ENCODE results near the gene NTM.

Gene NTM

DNA sequence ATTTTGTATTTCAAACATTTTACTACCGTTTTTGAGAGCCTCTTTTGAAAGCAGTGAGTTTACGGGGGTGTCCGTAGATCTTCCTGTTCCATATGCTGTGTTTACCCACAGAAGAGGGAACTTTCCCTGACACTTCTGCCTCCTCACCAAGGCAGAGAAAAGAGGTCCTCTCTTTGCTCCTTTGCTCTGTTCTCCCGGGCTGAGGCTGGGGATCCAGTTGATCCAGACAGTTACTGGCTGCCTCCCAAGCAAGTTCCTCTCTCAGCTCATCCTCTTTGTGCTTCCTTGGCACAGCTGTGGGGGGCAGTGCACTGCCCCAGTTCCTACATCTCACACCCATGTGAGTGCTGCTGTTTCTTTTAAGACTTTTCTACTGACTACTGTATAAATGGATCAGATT lies 813.7 kb downstream of the NTM start (continued):
- TF ChIP-seq, protein P1, sequence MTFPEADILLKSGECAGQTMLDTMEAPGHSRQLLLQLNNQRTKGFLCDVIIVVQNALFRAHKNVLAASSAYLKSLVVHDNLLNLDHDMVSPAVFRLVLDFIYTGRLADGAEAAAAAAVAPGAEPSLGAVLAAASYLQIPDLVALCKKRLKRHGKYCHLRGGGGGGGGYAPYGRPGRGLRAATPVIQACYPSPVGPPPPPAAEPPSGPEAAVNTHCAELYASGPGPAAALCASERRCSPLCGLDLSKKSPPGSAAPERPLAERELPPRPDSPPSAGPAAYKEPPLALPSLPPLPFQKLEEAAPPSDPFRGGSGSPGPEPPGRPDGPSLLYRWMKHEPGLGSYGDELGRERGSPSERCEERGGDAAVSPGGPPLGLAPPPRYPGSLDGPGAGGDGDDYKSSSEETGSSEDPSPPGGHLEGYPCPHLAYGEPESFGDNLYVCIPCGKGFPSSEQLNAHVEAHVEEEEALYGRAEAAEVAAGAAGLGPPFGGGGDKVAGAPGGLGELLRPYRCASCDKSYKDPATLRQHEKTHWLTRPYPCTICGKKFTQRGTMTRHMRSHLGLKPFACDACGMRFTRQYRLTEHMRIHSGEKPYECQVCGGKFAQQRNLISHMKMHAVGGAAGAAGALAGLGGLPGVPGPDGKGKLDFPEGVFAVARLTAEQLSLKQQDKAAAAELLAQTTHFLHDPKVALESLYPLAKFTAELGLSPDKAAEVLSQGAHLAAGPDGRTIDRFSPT (tag by site-specific recombination; IDR thresholded peaks at IDR 0.05) = no peak
- TF ChIP-seq MZF1 (tag by site-specific recombination; IDR thresholded peaks at IDR 0.05; ENCODE audit: borderline replicate concordance) (no peak), ZNF112 (tag by site-specific recombination; IDR thresholded peaks at IDR 0.05) (no peak), ZNF324 (tag by site-specific recombination; IDR thresholded peaks at IDR 0.05) (no peak), REPIN1 (tag by site-specific recombination; IDR thresholded peaks at IDR 0.05; ENCODE audit: low read depth) (no peak), ZNF610 (tag by site-specific recombination; IDR thresholded peaks at IDR 0.05; ENCODE audit: borderline replicate concordance) (no peak)
- TF ChIP-seq, protein P2, sequence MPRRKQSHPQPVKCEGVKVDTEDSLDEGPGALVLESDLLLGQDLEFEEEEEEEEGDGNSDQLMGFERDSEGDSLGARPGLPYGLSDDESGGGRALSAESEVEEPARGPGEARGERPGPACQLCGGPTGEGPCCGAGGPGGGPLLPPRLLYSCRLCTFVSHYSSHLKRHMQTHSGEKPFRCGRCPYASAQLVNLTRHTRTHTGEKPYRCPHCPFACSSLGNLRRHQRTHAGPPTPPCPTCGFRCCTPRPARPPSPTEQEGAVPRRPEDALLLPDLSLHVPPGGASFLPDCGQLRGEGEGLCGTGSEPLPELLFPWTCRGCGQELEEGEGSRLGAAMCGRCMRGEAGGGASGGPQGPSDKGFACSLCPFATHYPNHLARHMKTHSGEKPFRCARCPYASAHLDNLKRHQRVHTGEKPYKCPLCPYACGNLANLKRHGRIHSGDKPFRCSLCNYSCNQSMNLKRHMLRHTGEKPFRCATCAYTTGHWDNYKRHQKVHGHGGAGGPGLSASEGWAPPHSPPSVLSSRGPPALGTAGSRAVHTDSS (tag by site-specific recombination; IDR thresholded peaks at IDR 0.05) = no peak

DNA sequence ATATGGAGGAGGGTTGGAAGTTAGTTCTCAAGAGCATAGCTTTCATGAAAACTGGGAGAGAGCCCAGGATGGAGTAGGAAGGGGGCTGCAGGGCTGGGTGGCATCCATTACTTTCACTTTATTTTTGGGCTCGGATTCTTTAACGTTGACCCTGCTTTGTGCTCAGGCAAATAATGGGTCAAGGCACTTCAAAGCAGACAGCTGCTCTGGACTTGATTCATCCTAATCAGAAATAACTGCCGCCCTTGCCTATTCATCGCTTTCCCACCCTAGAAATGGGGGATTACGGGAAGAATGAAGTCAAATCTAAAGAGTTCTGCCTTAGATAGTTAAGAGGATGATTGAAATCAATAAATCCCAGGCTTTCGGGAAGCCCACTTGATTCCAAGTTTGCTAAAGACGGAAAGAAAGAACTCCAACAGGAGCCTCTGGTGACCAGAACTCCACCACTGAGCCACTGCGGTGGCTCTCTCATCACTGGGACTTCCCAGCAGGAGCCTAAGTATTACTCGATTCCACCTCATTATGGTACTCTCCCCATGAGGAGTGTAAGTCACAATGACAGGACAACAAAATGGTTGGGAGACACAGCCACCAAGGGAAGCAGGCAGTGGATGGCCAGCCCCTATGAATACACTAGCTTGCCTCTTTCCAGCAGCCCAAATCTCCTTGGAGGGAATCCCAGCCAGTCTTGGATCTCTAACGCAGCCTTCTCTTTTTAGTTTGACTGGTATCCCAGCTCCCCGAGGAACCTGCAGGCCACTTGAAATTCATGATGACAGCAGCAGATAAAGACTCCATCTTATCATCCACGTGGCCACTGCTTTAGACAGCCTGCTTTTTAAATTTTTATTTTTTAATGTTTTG lies 815.5 kb downstream of the NTM start:
- Histone ChIP-seq H3K4me3 (ENCODE audit: low read depth, low read length) (no peak overlapping the region), H3K4me1 (ENCODE audit: control insufficient read depth, insufficient read depth, low read length) (no peaks in the 10 kb centered on the region), H3K36me3 (ENCODE audit: control insufficient read depth in 2 of 2, insufficient read depth in 1 of 2, low read length in 2 of 2) (no peaks in the 10 kb centered on the region), H3K27ac (ENCODE audit: extremely low read depth, low read depth, low read length) (no peak overlapping the region), H3K9me3 (ENCODE audit: control insufficient read depth, insufficient read depth, low read depth, low read length) (no peaks in the 10 kb centered on the region)
- CTCF ChIA-PET = interaction anchor here (1.0 to 2.0 kb wide), 5 partner anchors 16 to 1649 kb away, joined by 3 to 9 read pairs (median 3); no protein-coding TSS in a partner anchor
- TF ChIP-seq ZNF2 (tag by site-specific recombination; IDR thresholded peaks at IDR 0.05) = no peak
- no peak for TF ChIP-seq ZNF133 (tag by site-specific recombination; IDR thresholded peaks at IDR 0.05)
- no peak for TF ChIP-seq ZNF600 (tag by site-specific recombination; IDR thresholded peaks at IDR 0.05)
- TF ChIP-seq ZNF37A (tag by site-specific recombination; IDR thresholded peaks at IDR 0.05) = no peak
- no peak for TF ChIP-seq ZNF433 (tag by site-specific recombination; IDR thresholded peaks at IDR 0.05; ENCODE audit: low read depth)
- no peak for TF ChIP-seq EGR2 (tag by site-specific recombination; IDR thresholded peaks at IDR 0.05; ENCODE audit: low read depth)
- POLR2A ChIA-PET = no interaction called here

DNA sequence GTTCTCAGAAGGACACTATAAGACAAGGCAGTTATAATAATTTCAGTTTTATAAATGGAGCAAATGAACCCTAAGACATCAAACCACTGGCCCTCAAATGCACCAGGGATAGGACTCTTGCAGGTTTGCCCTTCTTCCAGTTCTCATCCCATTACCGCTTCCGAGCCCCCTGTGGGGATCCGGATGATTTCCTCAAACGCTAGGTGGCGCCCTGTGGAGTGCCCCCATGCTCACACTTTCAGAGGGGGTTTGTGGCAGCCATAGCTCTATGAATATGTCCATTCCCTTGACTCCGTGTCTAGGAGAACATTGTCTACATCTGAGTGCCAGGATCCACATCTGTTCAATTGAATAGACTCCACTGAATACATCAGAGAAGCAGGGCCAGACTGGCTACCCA lies 816.3 kb downstream of the NTM start:
- H3K4me3 ChIP-seq (ENCODE audit: low read depth, low read length) = no peak overlapping the region
- ChIA-PET POLR2A (no interaction called here), CTCF (interaction anchor here (0.7 to 2.0 kb wide), 8 partner anchors 13 to 877 kb away, joined by 3 to 9 read pairs (median 3); no protein-coding TSS in a partner anchor)
- no peak overlapping the region for H3K27ac ChIP-seq (ENCODE audit: extremely low read depth, low read depth, low read length)
- TF ChIP-seq, protein P3, sequence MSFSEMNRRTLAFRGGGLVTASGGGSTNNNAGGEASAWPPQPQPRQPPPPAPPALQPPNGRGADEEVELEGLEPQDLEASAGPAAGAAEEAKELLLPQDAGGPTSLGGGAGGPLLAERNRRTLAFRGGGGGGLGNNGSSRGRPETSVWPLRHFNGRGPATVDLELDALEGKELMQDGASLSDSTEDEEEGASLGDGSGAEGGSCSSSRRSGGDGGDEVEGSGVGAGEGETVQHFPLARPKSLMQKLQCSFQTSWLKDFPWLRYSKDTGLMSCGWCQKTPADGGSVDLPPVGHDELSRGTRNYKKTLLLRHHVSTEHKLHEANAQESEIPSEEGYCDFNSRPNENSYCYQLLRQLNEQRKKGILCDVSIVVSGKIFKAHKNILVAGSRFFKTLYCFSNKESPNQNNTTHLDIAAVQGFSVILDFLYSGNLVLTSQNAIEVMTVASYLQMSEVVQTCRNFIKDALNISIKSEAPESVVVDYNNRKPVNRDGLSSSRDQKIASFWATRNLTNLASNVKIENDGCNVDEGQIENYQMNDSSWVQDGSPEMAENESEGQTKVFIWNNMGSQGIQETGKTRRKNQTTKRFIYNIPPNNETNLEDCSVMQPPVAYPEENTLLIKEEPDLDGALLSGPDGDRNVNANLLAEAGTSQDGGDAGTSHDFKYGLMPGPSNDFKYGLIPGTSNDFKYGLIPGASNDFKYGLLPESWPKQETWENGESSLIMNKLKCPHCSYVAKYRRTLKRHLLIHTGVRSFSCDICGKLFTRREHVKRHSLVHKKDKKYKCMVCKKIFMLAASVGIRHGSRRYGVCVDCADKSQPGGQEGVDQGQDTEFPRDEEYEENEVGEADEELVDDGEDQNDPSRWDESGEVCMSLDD (tag by site-specific recombination; IDR thresholded peaks at IDR 0.05) = no peak
- TF ChIP-seq ZBTB20 (tag by site-specific recombination; IDR thresholded peaks at IDR 0.05) (no peak), KLF10 (tag by site-specific recombination; IDR thresholded peaks at IDR 0.05) (no peak), ZNF530 (tag by site-specific recombination; IDR thresholded peaks at IDR 0.05; ENCODE audit: low read depth) (no peak), KLF1 (tag by site-specific recombination; IDR thresholded peaks at IDR 0.05) (no peak), GFI1B (tag by site-specific recombination; IDR thresholded peaks at IDR 0.05) (no peak)
- TF ChIP-seq, protein P4, sequence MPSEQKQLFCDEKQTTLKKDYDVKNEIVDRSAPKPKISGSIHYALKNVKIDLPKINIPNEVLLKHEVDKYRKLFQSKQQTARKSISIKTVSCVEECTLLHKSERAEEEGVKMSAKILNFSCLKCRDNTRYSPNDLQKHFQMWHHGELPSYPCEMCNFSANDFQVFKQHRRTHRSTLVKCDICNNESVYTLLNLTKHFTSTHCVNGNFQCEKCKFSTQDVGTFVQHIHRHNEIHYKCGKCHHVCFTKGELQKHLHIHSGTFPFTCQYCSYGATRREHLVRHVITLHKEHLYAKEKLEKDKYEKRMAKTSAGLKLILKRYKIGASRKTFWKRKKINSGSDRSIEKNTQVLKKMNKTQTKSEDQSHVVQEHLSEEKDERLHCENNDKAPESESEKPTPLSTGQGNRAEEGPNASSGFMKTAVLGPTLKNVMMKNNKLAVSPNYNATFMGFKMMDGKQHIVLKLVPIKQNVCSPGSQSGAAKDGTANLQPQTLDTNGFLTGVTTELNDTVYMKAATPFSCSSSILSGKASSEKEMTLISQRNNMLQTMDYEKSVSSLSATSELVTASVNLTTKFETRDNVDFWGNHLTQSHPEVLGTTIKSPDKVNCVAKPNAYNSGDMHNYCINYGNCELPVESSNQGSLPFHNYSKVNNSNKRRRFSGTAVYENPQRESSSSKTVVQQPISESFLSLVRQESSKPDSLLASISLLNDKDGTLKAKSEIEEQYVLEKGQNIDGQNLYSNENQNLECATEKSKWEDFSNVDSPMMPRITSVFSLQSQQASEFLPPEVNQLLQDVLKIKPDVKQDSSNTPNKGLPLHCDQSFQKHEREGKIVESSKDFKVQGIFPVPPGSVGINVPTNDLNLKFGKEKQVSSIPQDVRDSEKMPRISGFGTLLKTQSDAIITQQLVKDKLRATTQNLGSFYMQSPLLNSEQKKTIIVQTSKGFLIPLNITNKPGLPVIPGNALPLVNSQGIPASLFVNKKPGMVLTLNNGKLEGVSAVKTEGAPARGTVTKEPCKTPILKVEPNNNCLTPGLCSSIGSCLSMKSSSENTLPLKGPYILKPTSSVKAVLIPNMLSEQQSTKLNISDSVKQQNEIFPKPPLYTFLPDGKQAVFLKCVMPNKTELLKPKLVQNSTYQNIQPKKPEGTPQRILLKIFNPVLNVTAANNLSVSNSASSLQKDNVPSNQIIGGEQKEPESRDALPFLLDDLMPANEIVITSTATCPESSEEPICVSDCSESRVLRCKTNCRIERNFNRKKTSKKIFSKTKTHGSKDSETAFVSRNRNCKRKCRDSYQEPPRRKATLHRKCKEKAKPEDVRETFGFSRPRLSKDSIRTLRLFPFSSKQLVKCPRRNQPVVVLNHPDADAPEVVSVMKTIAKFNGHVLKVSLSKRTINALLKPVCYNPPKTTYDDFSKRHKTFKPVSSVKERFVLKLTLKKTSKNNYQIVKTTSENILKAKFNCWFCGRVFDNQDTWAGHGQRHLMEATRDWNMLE (tag by site-specific recombination; conservative IDR thresholded peaks at IDR 0.05; ENCODE audit: low read depth) = no peak
- H3K36me3 ChIP-seq (ENCODE audit: control insufficient read depth in 2 of 2, insufficient read depth in 1 of 2, low read length in 2 of 2) = no peaks in the 10 kb centered on the region
- no peaks in the 10 kb centered on the region for H3K4me1 ChIP-seq (ENCODE audit: control insufficient read depth, insufficient read depth, low read length)
- no peaks in the 10 kb centered on the region for H3K9me3 ChIP-seq (ENCODE audit: control insufficient read depth, insufficient read depth, low read depth, low read length)

Data from HEK293 (cell line).